ENCODE data around the gene MRPL33. TPM values are rescaled to one million over a fixed set of nuclear protein-coding genes. Genes with fewer than 3 reads are reported as not detected.

MRPL33 gene
- total and polyA plus RNA-seq, 2 of the 13 experiments (the other 11 are each of a cell fraction or from before 2014, with no cell fraction given) = 69.7 to 218 TPM

DNA sequence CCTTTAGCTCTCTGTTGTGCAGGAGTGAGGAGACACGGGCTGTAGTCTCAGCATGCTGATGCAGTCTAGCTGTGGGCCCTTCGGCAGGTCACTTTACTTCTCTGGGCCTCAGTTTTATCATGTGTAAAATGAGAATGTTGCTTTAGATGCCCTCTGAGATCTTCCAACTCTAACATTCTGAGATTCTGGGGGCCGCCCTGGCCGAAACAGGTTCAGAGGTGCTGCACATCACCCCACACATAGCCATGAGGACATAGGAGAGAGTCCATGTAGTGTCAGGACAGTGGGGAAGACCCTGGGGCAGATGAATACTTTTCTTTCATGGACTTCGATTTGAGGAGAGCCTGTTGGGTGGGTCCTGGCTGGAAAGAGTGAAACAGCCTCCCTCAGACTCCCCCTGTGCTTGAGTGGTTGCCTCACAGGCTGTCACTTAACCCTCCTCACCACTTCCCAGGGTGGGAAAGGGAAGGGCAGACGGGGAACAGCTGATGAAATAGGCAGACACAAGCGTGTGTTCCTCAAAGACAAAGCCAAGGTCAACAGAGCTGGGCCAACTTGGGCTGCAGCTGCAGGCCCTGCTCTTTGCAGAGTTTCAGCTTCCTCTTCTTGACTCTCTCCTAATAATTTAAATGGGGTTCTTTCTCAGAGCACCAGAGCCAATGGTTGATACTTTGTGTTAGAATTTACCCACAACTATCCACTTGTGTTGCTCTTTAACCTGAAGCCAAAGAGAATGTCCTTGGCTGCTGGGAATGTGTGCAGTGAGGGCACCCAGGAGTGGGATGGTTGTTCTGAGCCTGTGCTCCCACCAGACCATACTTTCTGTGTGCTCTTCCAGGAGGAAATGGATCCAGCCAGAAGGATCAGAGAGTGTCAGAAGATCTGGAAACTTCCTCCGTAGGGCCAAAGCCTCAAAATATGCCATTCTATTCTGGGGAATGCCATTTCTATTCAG lies 14.7 kb upstream of the MRPL33 start (continued):
- TF ChIP-seq MAFF (IDR thresholded peaks at IDR 0.05; ENCODE audit: low read depth, low read length) = no peak
- TF ChIP-seq ZFP41 (CRISPR knock-in tag; IDR thresholded peaks at IDR 0.05; ENCODE audit: borderline replicate concordance) = no peak
- TF ChIP-seq IKZF4 (CRISPR knock-in tag; IDR thresholded peaks at IDR 0.05; ENCODE audit: borderline replicate concordance, low read depth, not compliant biosample characterization) = no peak
- TF ChIP-seq, protein P1, sequence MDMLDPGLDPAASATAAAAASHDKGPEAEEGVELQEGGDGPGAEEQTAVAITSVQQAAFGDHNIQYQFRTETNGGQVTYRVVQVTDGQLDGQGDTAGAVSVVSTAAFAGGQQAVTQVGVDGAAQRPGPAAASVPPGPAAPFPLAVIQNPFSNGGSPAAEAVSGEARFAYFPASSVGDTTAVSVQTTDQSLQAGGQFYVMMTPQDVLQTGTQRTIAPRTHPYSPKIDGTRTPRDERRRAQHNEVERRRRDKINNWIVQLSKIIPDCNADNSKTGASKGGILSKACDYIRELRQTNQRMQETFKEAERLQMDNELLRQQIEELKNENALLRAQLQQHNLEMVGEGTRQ (IDR thresholded peaks at IDR 0.05; ENCODE audit: low read depth, low read length) = no peak
- TF ChIP-seq, protein P1 (CRISPR knock-in tag; IDR thresholded peaks at IDR 0.05; ENCODE audit: borderline replicate concordance) = no peak
- TF ChIP-seq, protein P2, sequence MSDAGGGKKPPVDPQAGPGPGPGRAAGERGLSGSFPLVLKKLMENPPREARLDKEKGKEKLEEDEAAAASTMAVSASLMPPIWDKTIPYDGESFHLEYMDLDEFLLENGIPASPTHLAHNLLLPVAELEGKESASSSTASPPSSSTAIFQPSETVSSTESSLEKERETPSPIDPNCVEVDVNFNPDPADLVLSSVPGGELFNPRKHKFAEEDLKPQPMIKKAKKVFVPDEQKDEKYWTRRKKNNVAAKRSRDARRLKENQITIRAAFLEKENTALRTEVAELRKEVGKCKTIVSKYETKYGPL (CRISPR knock-in tag; IDR thresholded peaks at IDR 0.05) = no peak
- TF ChIP-seq FOXK1 (CRISPR knock-in tag; IDR thresholded peaks at IDR 0.05; ENCODE audit: borderline replicate concordance, low read depth) = peak; percentile 75; the same call in 1 of the 2 replicates
- no peak for TF ChIP-seq AHR (CRISPR knock-in tag; IDR thresholded peaks at IDR 0.05)
- no peak for TF ChIP-seq SOX6 (IDR thresholded peaks at IDR 0.05)
- TF ChIP-seq SOX6 (CRISPR knock-in tag; IDR thresholded peaks at IDR 0.05) = peak; percentile 60
- no peak for TF ChIP-seq SNRNP70 (IDR thresholded peaks at IDR 0.05; ENCODE audit: low read depth, low read length)
- no peak for TF ChIP-seq ZNF572 (CRISPR knock-in tag; IDR thresholded peaks at IDR 0.05)
- TF ChIP-seq, protein P3, sequence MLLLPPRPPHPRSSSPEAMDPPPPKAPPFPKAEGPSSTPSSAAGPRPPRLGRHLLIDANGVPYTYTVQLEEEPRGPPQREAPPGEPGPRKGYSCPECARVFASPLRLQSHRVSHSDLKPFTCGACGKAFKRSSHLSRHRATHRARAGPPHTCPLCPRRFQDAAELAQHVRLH (CRISPR knock-in tag; IDR thresholded peaks at IDR 0.05; ENCODE audit: borderline replicate concordance, low read depth) = no peak
- TF ChIP-seq MXD4 (CRISPR knock-in tag; IDR thresholded peaks at IDR 0.05) = no peak
- no peak for TF ChIP-seq ZBTB3 (CRISPR knock-in tag; IDR thresholded peaks at IDR 0.05; ENCODE audit: borderline replicate concordance, low read depth)
- TF ChIP-seq MLLT10 (CRISPR knock-in tag; IDR thresholded peaks at IDR 0.05) = no peak
- no peak for TF ChIP-seq RBM22 (optimal IDR thresholded peaks at IDR 0.05; ENCODE audit: low read length)
- peak; percentile 62; the same call in 1 of the 2 replicates for TF ChIP-seq ZNF788 (CRISPR knock-in tag; IDR thresholded peaks at IDR 0.05; ENCODE audit: borderline replicate concordance)
- no peak for TF ChIP-seq SRY (CRISPR knock-in tag; IDR thresholded peaks at IDR 0.05)
- no peak for TF ChIP-seq JUN (CRISPR knock-in tag; IDR thresholded peaks at IDR 0.05)
- no peak for TF ChIP-seq RAD51 (IDR thresholded peaks at IDR 0.05; ENCODE audit: borderline replicate concordance)
- TF ChIP-seq, protein P4, sequence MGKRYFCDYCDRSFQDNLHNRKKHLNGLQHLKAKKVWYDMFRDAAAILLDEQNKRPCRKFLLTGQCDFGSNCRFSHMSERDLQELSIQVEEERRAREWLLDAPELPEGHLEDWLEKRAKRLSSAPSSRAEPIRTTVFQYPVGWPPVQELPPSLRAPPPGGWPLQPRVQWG (CRISPR knock-in tag; IDR thresholded peaks at IDR 0.05; ENCODE audit: borderline replicate concordance, low read depth) = no peak
- TF ChIP-seq, protein P5, sequence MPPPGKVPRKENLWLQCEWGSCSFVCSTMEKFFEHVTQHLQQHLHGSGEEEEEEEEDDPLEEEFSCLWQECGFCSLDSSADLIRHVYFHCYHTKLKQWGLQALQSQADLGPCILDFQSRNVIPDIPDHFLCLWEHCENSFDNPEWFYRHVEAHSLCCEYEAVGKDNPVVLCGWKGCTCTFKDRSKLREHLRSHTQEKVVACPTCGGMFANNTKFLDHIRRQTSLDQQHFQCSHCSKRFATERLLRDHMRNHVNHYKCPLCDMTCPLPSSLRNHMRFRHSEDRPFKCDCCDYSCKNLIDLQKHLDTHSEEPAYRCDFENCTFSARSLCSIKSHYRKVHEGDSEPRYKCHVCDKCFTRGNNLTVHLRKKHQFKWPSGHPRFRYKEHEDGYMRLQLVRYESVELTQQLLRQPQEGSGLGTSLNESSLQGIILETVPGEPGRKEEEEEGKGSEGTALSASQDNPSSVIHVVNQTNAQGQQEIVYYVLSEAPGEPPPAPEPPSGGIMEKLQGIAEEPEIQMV (CRISPR knock-in tag; IDR thresholded peaks at IDR 0.05; ENCODE audit: low read depth) = no peak
- no peak for TF ChIP-seq ZNF652 (CRISPR knock-in tag; IDR thresholded peaks at IDR 0.05; ENCODE audit: borderline replicate concordance, low read depth)
- no peak for TF ChIP-seq ZNF670 (CRISPR knock-in tag; IDR thresholded peaks at IDR 0.05; ENCODE audit: borderline replicate concordance)
